Natural killer cell (primary cell): ENCODE data around the gene CFAP43. TPM values are rescaled to one million over a fixed set of nuclear protein-coding genes. Genes with fewer than 3 reads are reported as not detected.
A peak's percentile ranks its signal among the peaks of the same experiment; 100 is the strongest.

Experiments used
- ATAC-seq, 3 donors: fragments of 150-1000 bp in 2 of 3; fragments of 200-7000 bp in 1 of 3; cut with Tn5 transposase; 1 replicate in 1 of 3; 2 replicates in 2 of 3; pipeline ENCODE4 v1.10.0; 2021; ENCODE audit warnings: mild to moderate bottlenecking in 2 of 3, moderate library complexity in 2 of 3
- DNase-seq, 2 donors: peaks; one replicate each; pipeline versions ENCODE4 v3.0.0 to v3.0.0-alpha.2; 2013 to 2021; ENCODE audit warnings: mixed read lengths in 1 of 2
- H3K27ac ChIP-seq: one replicate; pipeline ENCODE4 v1.5.1; 2013; ENCODE audit warnings: mild to moderate bottlenecking, low read length
- H3K27me3 ChIP-seq: one replicate; pipeline ENCODE4 v1.6.1; 2013; ENCODE audit warnings: low read length; ENCODE audit not compliant: control insufficient read depth, insufficient read depth
- H3K36me3 ChIP-seq: one replicate; pipeline ENCODE4 v1.6.1; 2013; ENCODE audit warnings: low read length; ENCODE audit not compliant: control insufficient read depth, insufficient read depth
- H3K4me1 ChIP-seq: one replicate; pipeline ENCODE4 v1.6.1; 2013; ENCODE audit warnings: low read length; ENCODE audit not compliant: control insufficient read depth, insufficient read depth
- H3K4me3 ChIP-seq: one replicate; pipeline ENCODE4 v1.5.1; 2013; ENCODE audit warnings: low read length
- H3K9me3 ChIP-seq: one replicate; pipeline ENCODE4 v1.6.1; 2013; ENCODE audit warnings: low read length; ENCODE audit not compliant: control insufficient read depth, insufficient read depth
- H3K27ac Mint-ChIP-seq, 2 donors: one replicate each; pipeline ENCODE4 v1.8.0; 2022; ENCODE audit warnings: mild to moderate bottlenecking in 2 of 2, mixed read lengths in 2 of 2, moderate library complexity in 1 of 2
- H3K27me3 Mint-ChIP-seq, 2 donors: one replicate each; pipeline ENCODE4 v1.8.0; 2022; ENCODE audit warnings: low read depth in 2 of 2, mixed read lengths in 2 of 2
- H3K36me3 Mint-ChIP-seq: one replicate; pipeline ENCODE4 v1.8.0; 2022; ENCODE audit warnings: mixed read lengths
- H3K4me1 Mint-ChIP-seq, 2 donors: one replicate each; pipeline ENCODE4 v1.8.0; 2022; ENCODE audit warnings: mixed read lengths in 2 of 2
- H3K4me3 Mint-ChIP-seq: one replicate; pipeline ENCODE4 v1.8.0; 2022; ENCODE audit warnings: mild to moderate bottlenecking, moderate library complexity, mixed read lengths
- H3K9me3 Mint-ChIP-seq, 2 donors: one replicate each; pipeline ENCODE4 v1.8.0; 2022; ENCODE audit warnings: mixed read lengths in 2 of 2
- WGBS: methylation state at CpG from one replicate; pipeline ENCODE4 v1.1.7; 2013; ENCODE audit warnings: missing lambda C conversion rate; ENCODE audit not compliant: insufficient coverage; 5-methylcytosine and 5-hydroxymethylcytosine counted together
- intact Hi-C: fragments of 100-400 bp; cut with micrococcal nuclease; formaldehyde crosslinking; loops from one replicate; pipeline ENCODE4 v1.14.2; 2022
- total RNA-seq, 4 donors: library from RNA; stranded (reverse); fragments of 120-200 nt in 1 of 4; gene quantifications; one replicate each; pipeline versions ENCODE4 v1.2.3 to v1.2.4, GENCODE V29; 2013 to 2022
- TF ChIP-seq, protein P1 (sequence below): fragments of 200-600 bp; IDR thresholded peaks from one replicate; pipeline ENCODE4 v1.8.0; 2022; ENCODE audit warnings: antibody characterized with exemption

The CFAP43 gene
- total RNA-seq, 3 donors from 2014 or later (not counting 1 experiment from before 2014, with no cell fraction given): 0.16 TPM; not detected in 2

GRCh38 chr10:104235801-104236200, 3.6 kb upstream of the CFAP43 start:
- H3K9me3 Mint-ChIP-seq: no peaks in the 10 kb centered on the region
- no peak for ATAC-seq
- H3K27ac ChIP-seq: no peak overlapping the region
- 86% methylated on average over 2 of the region's 3 CpGs for WGBS
- peaks cover 12% of the 10 kb centered on the region for H3K4me1 ChIP-seq
- no peaks in the 10 kb centered on the region for H3K36me3 Mint-ChIP-seq
- TF ChIP-seq, protein P1, sequence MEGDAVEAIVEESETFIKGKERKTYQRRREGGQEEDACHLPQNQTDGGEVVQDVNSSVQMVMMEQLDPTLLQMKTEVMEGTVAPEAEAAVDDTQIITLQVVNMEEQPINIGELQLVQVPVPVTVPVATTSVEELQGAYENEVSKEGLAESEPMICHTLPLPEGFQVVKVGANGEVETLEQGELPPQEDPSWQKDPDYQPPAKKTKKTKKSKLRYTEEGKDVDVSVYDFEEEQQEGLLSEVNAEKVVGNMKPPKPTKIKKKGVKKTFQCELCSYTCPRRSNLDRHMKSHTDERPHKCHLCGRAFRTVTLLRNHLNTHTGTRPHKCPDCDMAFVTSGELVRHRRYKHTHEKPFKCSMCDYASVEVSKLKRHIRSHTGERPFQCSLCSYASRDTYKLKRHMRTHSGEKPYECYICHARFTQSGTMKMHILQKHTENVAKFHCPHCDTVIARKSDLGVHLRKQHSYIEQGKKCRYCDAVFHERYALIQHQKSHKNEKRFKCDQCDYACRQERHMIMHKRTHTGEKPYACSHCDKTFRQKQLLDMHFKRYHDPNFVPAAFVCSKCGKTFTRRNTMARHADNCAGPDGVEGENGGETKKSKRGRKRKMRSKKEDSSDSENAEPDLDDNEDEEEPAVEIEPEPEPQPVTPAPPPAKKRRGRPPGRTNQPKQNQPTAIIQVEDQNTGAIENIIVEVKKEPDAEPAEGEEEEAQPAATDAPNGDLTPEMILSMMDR: no peak
- intact Hi-C loops: no loop called here
- H3K27ac Mint-ChIP-seq: no peak overlapping the region
- no peak overlapping the region for H3K4me3 ChIP-seq
- peaks cover 27 to 61% of the 10 kb centered on the region in 2 donors for H3K27me3 Mint-ChIP-seq
- peaks cover 13 to 19% of the 10 kb centered on the region in 2 donors for H3K4me1 Mint-ChIP-seq
- H3K4me3 Mint-ChIP-seq: no peak overlapping the region
- peaks cover 7% of the 10 kb centered on the region for H3K27me3 ChIP-seq
- DNase-seq: no peak
- H3K36me3 ChIP-seq: no peaks in the 10 kb centered on the region
- no peaks in the 10 kb centered on the region for H3K9me3 ChIP-seq

DNA sequence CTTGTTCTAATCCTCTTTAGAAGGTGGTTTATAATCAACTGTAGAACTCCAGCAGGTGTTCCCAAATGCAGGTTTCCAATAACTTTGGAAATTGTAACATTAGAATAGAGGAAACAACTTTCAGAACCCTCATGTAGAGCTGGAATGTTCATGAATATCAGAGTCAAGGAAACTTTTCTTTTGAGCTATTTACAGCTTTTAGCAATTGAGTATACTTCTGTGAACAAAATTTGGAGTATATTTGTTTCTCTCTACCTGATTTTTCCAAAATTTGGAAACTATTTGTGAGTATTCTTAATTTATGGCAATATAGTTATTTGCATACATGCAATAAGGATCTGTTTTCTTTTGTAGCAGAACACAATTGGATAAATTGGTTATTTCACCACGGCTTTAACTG, 2.8 kb upstream of the CFAP43 start:
- H3K4me3 ChIP-seq: no peak overlapping the region
- no peak overlapping the region for H3K27ac ChIP-seq
- H3K4me1 ChIP-seq: peaks cover 12% of the 10 kb centered on the region
- peaks cover 13 to 19% of the 10 kb centered on the region in 2 donors for H3K4me1 Mint-ChIP-seq
- no peak for ATAC-seq
- H3K9me3 ChIP-seq: no peaks in the 10 kb centered on the region
- H3K27me3 ChIP-seq: peaks cover 7% of the 10 kb centered on the region
- no peak overlapping the region for H3K4me3 Mint-ChIP-seq
- no peak for DNase-seq
- no peaks in the 10 kb centered on the region for H3K9me3 Mint-ChIP-seq
- H3K36me3 ChIP-seq: no peaks in the 10 kb centered on the region
- no peak overlapping the region for H3K27ac Mint-ChIP-seq
- TF ChIP-seq, protein P1: no peak
- 94% methylated on average over 1 of the region's 1 CpG for whole genome bisulfite sequencing
- H3K27me3 Mint-ChIP-seq: peaks cover 27 to 57% of the 10 kb centered on the region in 2 donors
- H3K36me3 Mint-ChIP-seq: no peaks in the 10 kb centered on the region
- intact Hi-C loops: no loop called here

DNA sequence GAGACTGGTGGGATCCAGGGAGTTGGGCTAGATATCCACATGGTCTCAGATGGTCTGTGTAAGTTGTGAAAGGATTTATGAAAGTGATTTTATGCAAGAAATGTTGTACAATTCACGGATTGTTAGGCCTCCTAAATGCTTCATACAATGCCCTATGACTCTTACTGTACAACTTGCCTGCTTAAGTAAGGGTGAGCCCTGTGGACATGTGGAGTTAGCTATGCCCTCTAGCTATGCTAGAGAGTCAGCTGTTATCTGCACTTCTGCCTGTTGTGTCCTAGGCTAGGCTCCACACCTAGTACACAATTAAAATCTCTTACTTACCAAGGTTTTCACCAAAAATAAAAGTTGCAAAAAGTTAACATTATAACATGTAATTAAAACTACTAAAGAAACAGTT, 1.7 kb upstream of the CFAP43 start:
- Mint-ChIP-seq H3K4me3 (peak overlapping the region; percentile 54), H3K4me1 (peaks cover 13 to 19% of the 10 kb centered on the region in 2 donors), H3K27ac (peak overlapping the region in 1 of 2 donors; percentile 32), H3K9me3 (no peaks in the 10 kb centered on the region), H3K36me3 (no peaks in the 10 kb centered on the region), H3K27me3 (peaks cover 21 to 49% of the 10 kb centered on the region in 2 donors)
- Histone ChIP-seq H3K9me3 (no peaks in the 10 kb centered on the region), H3K36me3 (no peaks in the 10 kb centered on the region), H3K27ac (no peak overlapping the region), H3K27me3 (peaks cover 7% of the 10 kb centered on the region), H3K4me1 (peaks cover 12% of the 10 kb centered on the region), H3K4me3 (no peak overlapping the region)
- 80% methylated on average over 1 of the region's 1 CpG for WGBS
- no peak for DNase-seq
- ATAC-seq: no peak
- TF ChIP-seq, protein P1: no peak
- intact Hi-C loops: no loop called here

GRCh38 chr10:104232613-104233102, 494 bp upstream of the CFAP43 start:
- ATAC-seq (peak; percentile 14 to 19 (median 18)), DNase-seq (no peak)
- Histone ChIP-seq H3K36me3 (no peaks in the 10 kb centered on the region), H3K9me3 (no peaks in the 10 kb centered on the region), H3K27me3 (peaks cover 7% of the 10 kb centered on the region), H3K4me1 (peaks cover 12% of the 10 kb centered on the region), H3K4me3 (peak overlapping the region; percentile 59), H3K27ac (no peak overlapping the region)
- Mint-ChIP-seq H3K27me3 (peaks cover 23 to 52% of the 10 kb centered on the region in 2 donors), H3K27ac (peak overlapping the region; percentile 70 to 88), H3K4me1 (peaks cover 13 to 19% of the 10 kb centered on the region in 2 donors), H3K36me3 (no peaks in the 10 kb centered on the region), H3K4me3 (peak overlapping the region; percentile 86), H3K9me3 (no peaks in the 10 kb centered on the region)
- intact Hi-C loops: loop anchor here (1.0 kb wide), 1 partner anchor 37 kb away; the partner anchor contains the start of gene GSTO2
- TF ChIP-seq, protein P1: no peak
- WGBS: 9% methylated on average over 17 of the region's 20 CpGs
